ENCODE measurements around the gene FIGN.

DNA sequence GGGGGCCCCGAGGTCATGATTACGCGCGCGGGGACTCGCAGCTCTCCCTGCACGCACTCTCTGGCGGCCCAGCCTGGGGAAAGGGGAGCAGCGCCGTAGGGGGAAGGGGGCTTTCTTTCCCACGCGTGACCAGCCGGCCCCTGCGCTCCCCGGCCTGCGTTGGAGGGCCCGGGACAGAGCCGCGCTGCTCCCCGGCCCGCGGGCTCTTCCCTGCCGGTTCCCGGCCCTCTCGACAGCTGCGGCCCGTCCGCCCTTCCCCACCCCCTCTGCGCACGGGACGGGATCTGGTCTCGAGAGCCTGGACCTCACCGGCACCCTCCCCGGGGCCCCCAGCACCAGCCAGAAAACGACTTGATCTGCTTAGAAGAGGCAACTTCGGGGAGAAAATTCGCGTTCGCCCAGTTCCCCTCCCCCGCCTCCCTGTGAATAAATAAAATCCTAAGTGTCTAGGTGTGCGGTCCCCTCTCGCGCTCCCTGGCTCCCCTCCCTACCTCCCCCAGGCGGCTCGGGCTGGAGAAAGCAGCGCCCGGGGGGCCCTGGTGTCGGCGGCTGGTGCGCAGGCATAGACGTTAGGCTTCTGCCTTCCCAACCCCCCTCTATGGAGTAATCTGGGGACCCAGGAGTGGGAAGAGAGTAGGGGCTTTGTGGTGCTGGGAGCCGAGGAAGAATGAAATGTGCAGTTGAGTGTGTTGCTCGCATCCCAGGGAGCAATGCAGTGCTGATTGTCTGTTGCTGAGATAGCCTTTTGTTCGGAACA, 803 bp upstream of the FIGN start:
- TF ChIP-seq, protein P1, sequence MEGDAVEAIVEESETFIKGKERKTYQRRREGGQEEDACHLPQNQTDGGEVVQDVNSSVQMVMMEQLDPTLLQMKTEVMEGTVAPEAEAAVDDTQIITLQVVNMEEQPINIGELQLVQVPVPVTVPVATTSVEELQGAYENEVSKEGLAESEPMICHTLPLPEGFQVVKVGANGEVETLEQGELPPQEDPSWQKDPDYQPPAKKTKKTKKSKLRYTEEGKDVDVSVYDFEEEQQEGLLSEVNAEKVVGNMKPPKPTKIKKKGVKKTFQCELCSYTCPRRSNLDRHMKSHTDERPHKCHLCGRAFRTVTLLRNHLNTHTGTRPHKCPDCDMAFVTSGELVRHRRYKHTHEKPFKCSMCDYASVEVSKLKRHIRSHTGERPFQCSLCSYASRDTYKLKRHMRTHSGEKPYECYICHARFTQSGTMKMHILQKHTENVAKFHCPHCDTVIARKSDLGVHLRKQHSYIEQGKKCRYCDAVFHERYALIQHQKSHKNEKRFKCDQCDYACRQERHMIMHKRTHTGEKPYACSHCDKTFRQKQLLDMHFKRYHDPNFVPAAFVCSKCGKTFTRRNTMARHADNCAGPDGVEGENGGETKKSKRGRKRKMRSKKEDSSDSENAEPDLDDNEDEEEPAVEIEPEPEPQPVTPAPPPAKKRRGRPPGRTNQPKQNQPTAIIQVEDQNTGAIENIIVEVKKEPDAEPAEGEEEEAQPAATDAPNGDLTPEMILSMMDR (IDR thresholded peaks at IDR 0.05; ENCODE audit: low read length), result no peak
- no peak for TF ChIP-seq EZH2 (IDR thresholded peaks at IDR 0.05; ENCODE audit: borderline replicate concordance, low read length)
